Caco-2 (cell line): ENCODE results near the gene GPX5. TPM values are rescaled to one million over a fixed set of nuclear protein-coding genes. Genes with fewer than 3 reads are reported as not detected.

Experiments
- BruUV-seq: library from RNA; stranded (reverse); fragments of 400-500 nt; replicated peaks from 2 replicates; lab custom pipeline; 2021; lab: Mats Ljungman, UMichigan
- CTCF ChIA-PET: fragments of 300-600 bp; sonication (Branson Sonifier 250); formaldehyde crosslinking; loops from one replicate; lab custom pipeline; 2022; ENCODE audit warnings: antibody characterized with exemption; lab: Charles Lee
- POLR2A ChIA-PET: fragments of 300-600 bp; sonication (Branson Sonifier 250); formaldehyde crosslinking; loops from one replicate; lab custom pipeline; 2022; ENCODE audit warnings: antibody characterized with exemption; lab: Charles Lee
- DNase-seq, 2 experiments: peaks; one replicate each; pipeline versions ENCODE4 v3.0.0 to v3.0.0-alpha.2; 2020 to 2022
- H3K27me3 ChIP-seq: replicated peaks from 2 replicates; pipeline ENCODE4 v1.6.0; 2011; ENCODE audit warnings: low read length; ENCODE audit not compliant: control insufficient read depth, insufficient read depth
- H3K36me3 ChIP-seq: 2 replicates; pipeline ENCODE4 v1.5.1; 2011; ENCODE audit warnings: low read length; ENCODE audit not compliant: control insufficient read depth, insufficient read depth
- H3K4me1 ChIP-seq: fragments of 250-450 bp; sonication (Bioruptor Pico); 2 replicates; pipeline ENCODE4 v1.5.1; 2020; ENCODE audit warnings: mild to moderate bottlenecking
- H3K4me3 ChIP-seq: 2 replicates; pipeline ENCODE4 v1.5.1; 2011; ENCODE audit warnings: low read depth, mild to moderate bottlenecking, control low read depth, low read length
- H3K9me3 ChIP-seq: fragments of 250-450 bp; sonication (Bioruptor Pico); 2 replicates; pipeline ENCODE4 v1.5.1; 2020; ENCODE audit warnings: mild to moderate bottlenecking, moderate library complexity
- H3K27ac Mint-ChIP-seq: one replicate; pipeline ENCODE4 v1.8.0; 2022; ENCODE audit warnings: mixed read lengths; ENCODE audit not compliant: unreplicated experiment
- H3K27me3 Mint-ChIP-seq: one replicate; pipeline ENCODE4 v1.8.0; 2022; ENCODE audit warnings: mixed read lengths; ENCODE audit not compliant: insufficient read depth, unreplicated experiment
- H3K36me3 Mint-ChIP-seq: one replicate; pipeline ENCODE4 v1.8.0; 2022; ENCODE audit warnings: mild to moderate bottlenecking, mixed read lengths; ENCODE audit not compliant: insufficient read depth, unreplicated experiment
- H3K4me1 Mint-ChIP-seq: one replicate; pipeline ENCODE4 v1.8.0; 2022; ENCODE audit warnings: low read depth, mixed read lengths; ENCODE audit not compliant: unreplicated experiment
- H3K4me3 Mint-ChIP-seq: one replicate; pipeline ENCODE4 v1.8.0; 2022; ENCODE audit warnings: mild to moderate bottlenecking, moderate library complexity, mixed read lengths; ENCODE audit not compliant: unreplicated experiment
- H3K9me3 Mint-ChIP-seq: one replicate; pipeline ENCODE4 v1.8.0; 2022; ENCODE audit warnings: mixed read lengths; ENCODE audit not compliant: unreplicated experiment
- CTCF ChIP-seq, 2 experiments: fragments of 200-600 bp in 1 of 2; IDR thresholded peaks; 1 replicate in 1 of 2; 2 replicates in 1 of 2; pipeline versions ENCODE4 v1.5.1 to v1.8.0; 2011 to 2022; ENCODE audit warnings: antibody characterized with exemption in 1 of 2, control low read depth in 1 of 2, inconsistent platforms in 1 of 2, low read depth in 1 of 2, low read length in 1 of 2, mild to moderate bottlenecking in 1 of 2, moderate library complexity in 1 of 2; ENCODE audit not compliant: insufficient read depth in 1 of 2, severe bottlenecking in 1 of 2, unreplicated experiment in 1 of 2
- intact Hi-C: fragments of 100-400 bp; cut with micrococcal nuclease; formaldehyde crosslinking; loops from one replicate; pipeline ENCODE4 v1.10.0; 2022; ENCODE audit not compliant: unreplicated experiment
- total RNA-seq: library from RNA; stranded (reverse); gene quantifications from 2 replicates; pipeline ENCODE4 v1.2.3, GENCODE V29; 2022

The GPX5 gene
- total RNA-seq, 1 experiment from 2014 or later, result not detected

- H3K27me3 Mint-ChIP-seq, result no peaks in the 10 kb centered on the region
Observed at GRCh38 chr6:28488916-28489365, 36.7 kb upstream of the GPX5 start.

GRCh38 chr6:28489366-28490204 lies 36.1 kb upstream of the GPX5 start:
- intact Hi-C loops, result no loop called here
- H3K36me3 Mint-ChIP-seq, result no peaks in the 10 kb centered on the region
- Histone ChIP-seq H3K27me3 (no peaks in the 10 kb centered on the region), H3K4me3 (no peak overlapping the region), H3K36me3 (no peaks in the 10 kb centered on the region), H3K4me1 (no peaks in the 10 kb centered on the region), H3K9me3 (no peaks in the 10 kb centered on the region)
- no peaks in the 10 kb centered on the region for H3K4me1 Mint-ChIP-seq
- ChIA-PET CTCF (interaction anchor here (0.6 kb wide), 1 partner anchor 168 kb away, joined by 4 read pairs; no protein-coding TSS in a partner anchor), POLR2A (no interaction called here)
- no peak for DNase-seq
- no peak overlapping the region for H3K4me3 Mint-ChIP-seq
- TF ChIP-seq CTCF (IDR thresholded peaks at IDR 0.05; ENCODE audit: insufficient read depth in 1 of 2, low read depth in 1 of 2, low read length in 1 of 2, severe bottlenecking in 1 of 2, unreplicated experiment in 1 of 2), result no peak
- no peak overlapping the region for H3K27ac Mint-ChIP-seq
- no TSS peak for BruUV-seq
- no peaks in the 10 kb centered on the region for H3K9me3 Mint-ChIP-seq
- no peaks in the 10 kb centered on the region for H3K27me3 Mint-ChIP-seq

More at GRCh38 chr6:28488916-28489365, 36.7 kb upstream of the GPX5 start:
- Histone ChIP-seq H3K9me3 (no peaks in the 10 kb centered on the region), H3K36me3 (no peaks in the 10 kb centered on the region), H3K27me3 (no peaks in the 10 kb centered on the region), H3K4me1 (no peaks in the 10 kb centered on the region), H3K4me3 (no peak overlapping the region)
- Mint-ChIP-seq H3K4me3 (no peak overlapping the region), H3K4me1 (no peaks in the 10 kb centered on the region), H3K36me3 (no peaks in the 10 kb centered on the region), H3K9me3 (no peaks in the 10 kb centered on the region), H3K27ac (no peak overlapping the region)
- no peak for TF ChIP-seq CTCF (IDR thresholded peaks at IDR 0.05; ENCODE audit: insufficient read depth in 1 of 2, low read depth in 1 of 2, low read length in 1 of 2, severe bottlenecking in 1 of 2, unreplicated experiment in 1 of 2)
- intact Hi-C loops, result no loop called here
- CTCF ChIA-PET, result interaction anchor here (0.6 kb wide), 1 partner anchor 169 kb away, joined by 4 read pairs; no protein-coding TSS in a partner anchor
- BruUV-seq, result no TSS peak
- POLR2A ChIA-PET, result no interaction called here
- DNase-seq, result no peak

- H3K4me1 Mint-ChIP-seq, result no peaks in the 10 kb centered on the region
- CTCF ChIA-PET, result no interaction called here
- no peak overlapping the region for H3K4me3 Mint-ChIP-seq
- H3K36me3 Mint-ChIP-seq, result no peaks in the 10 kb centered on the region
- no peak for TF ChIP-seq CTCF (IDR thresholded peaks at IDR 0.05; ENCODE audit: insufficient read depth in 1 of 2, low read depth in 1 of 2, low read length in 1 of 2, severe bottlenecking in 1 of 2, unreplicated experiment in 1 of 2)
- H3K9me3 Mint-ChIP-seq, result no peaks in the 10 kb centered on the region
- no peak for DNase-seq
- Histone ChIP-seq H3K4me3 (no peak overlapping the region), H3K4me1 (no peaks in the 10 kb centered on the region), H3K9me3 (no peaks in the 10 kb centered on the region), H3K36me3 (no peaks in the 10 kb centered on the region), H3K27me3 (no peaks in the 10 kb centered on the region)
- intact Hi-C loops, result no loop called here
- no TSS peak for BruUV-seq
- no peak overlapping the region for H3K27ac Mint-ChIP-seq
- no peaks in the 10 kb centered on the region for H3K27me3 Mint-ChIP-seq
- POLR2A ChIA-PET, result no interaction called here
Observed at GRCh38 chr6:28490205-28490890, 35.3 kb upstream of the GPX5 start.
